ENCODE results near the gene IL17RD.

DNA sequence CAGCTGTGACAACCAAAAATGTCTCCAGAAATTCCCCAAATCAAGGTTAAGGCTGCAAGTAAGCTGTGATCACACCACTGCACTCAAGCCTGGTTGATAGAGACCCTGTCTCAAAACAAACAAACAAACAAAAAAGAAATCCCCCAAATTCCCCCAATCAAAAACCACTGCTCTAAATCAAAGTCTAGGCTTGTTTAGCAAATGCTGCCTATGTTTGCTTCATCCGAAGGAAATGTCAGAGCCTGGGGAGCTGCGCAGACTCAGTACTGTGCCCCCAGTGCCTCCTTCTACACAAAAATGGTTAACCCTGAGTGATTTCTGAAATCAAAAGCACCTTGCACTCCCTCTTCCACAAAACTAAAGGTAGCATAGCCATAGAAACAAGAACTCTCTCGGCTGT lies 13.4 kb downstream of the IL17RD start:
- TF ChIP-seq, protein P1, sequence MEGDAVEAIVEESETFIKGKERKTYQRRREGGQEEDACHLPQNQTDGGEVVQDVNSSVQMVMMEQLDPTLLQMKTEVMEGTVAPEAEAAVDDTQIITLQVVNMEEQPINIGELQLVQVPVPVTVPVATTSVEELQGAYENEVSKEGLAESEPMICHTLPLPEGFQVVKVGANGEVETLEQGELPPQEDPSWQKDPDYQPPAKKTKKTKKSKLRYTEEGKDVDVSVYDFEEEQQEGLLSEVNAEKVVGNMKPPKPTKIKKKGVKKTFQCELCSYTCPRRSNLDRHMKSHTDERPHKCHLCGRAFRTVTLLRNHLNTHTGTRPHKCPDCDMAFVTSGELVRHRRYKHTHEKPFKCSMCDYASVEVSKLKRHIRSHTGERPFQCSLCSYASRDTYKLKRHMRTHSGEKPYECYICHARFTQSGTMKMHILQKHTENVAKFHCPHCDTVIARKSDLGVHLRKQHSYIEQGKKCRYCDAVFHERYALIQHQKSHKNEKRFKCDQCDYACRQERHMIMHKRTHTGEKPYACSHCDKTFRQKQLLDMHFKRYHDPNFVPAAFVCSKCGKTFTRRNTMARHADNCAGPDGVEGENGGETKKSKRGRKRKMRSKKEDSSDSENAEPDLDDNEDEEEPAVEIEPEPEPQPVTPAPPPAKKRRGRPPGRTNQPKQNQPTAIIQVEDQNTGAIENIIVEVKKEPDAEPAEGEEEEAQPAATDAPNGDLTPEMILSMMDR (IDR thresholded peaks at IDR 0.05), result no peak
- TF ChIP-seq POLR2A (IDR thresholded peaks at IDR 0.05), result no peak

Data from heart left ventricle (tissue), 13 donors.